Activated naive CD8-positive, alpha-beta T cell treated with anti-CD3 and anti-CD28 coated beads for 36 hours (primary cell): Measurements from ENCODE around the gene INTS1. TPM values are rescaled to one million over a fixed set of nuclear protein-coding genes. Genes with fewer than 3 reads are reported as not detected.

Source experiments
- DNase-seq: peaks from one replicate; pipeline ENCODE4 v3.0.0; 2021
- H3K27ac Mint-ChIP-seq: one replicate; pipeline ENCODE4 v1.8.0; 2022; ENCODE audit warnings: mild to moderate bottlenecking, moderate library complexity, mixed read lengths
- H3K27me3 Mint-ChIP-seq: one replicate; pipeline ENCODE4 v1.8.0; 2022; ENCODE audit warnings: mild to moderate bottlenecking, mixed read lengths
- H3K36me3 Mint-ChIP-seq: one replicate; pipeline ENCODE4 v1.8.0; 2021; ENCODE audit warnings: mild to moderate bottlenecking, mixed read lengths
- H3K4me1 Mint-ChIP-seq: one replicate; pipeline ENCODE4 v1.8.0; 2021; ENCODE audit warnings: mixed read lengths
- H3K4me3 Mint-ChIP-seq: one replicate; pipeline ENCODE4 v1.8.0; 2022; ENCODE audit warnings: mild to moderate bottlenecking, moderate library complexity, mixed read lengths
- H3K9me3 Mint-ChIP-seq: one replicate; pipeline ENCODE4 v1.8.0; 2022; ENCODE audit warnings: mixed read lengths
- total RNA-seq, 2 experiments: library from RNA; stranded (reverse); gene quantifications; one replicate each; pipeline ENCODE4 v1.2.3, GENCODE V29; 2021

The INTS1 gene
- total RNA-seq, 2 experiments from 2014 or later: 88.9 to 94.1 TPM

DNA sequence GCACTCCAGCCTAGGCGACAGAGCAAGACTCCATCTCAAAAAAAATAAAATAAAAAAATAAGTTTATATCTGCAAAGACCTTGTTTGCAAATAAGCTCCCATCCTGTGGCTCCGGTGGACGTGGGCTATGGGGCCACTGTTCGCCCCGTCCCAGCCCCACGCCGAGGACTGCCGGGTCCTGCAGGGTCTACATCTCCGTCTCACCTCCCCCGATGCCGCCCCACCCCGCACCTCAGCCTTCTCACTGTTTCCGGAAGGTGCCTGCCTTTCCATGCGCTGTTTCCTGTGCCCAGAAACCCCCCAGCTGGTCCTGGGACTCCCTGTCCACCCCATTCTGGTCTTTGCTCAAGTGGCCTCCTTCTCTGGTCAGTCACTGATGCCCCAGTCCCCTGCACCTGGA is 5.0 kb upstream of the INTS1 start:
- H3K4me3 Mint-ChIP-seq: no peak overlapping the region
- no peaks in the 10 kb centered on the region for H3K9me3 Mint-ChIP-seq
- peak overlapping the region; percentile 16 for H3K27ac Mint-ChIP-seq
- H3K36me3 Mint-ChIP-seq: peaks cover 5% of the 10 kb centered on the region
- no peak for DNase-seq
- H3K4me1 Mint-ChIP-seq: peaks cover 33% of the 10 kb centered on the region
- no peaks in the 10 kb centered on the region for H3K27me3 Mint-ChIP-seq

DNA sequence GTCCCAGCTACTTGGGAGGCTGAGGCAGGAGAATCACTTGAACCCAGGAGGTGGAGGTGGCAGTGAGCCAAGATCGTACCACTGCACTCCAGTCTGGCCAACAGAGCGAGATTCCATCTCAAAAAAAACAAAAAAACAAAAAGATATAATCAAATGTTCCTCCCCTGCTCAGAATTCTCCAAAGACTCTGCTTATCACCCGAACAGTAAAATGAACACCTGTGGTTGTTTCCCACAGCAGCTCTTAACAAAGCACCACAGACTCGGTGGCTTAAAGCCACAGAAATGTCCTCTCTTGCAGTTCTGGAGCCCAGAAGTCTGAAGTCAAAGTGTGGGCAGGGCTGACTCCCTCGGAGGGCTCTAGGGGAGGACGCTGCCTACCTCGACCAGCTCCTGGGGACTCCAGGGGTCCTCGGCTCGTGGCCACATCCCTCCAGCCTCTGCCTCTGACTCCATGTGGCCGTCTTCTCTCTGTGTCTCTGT is 4.1 kb upstream of the INTS1 start:
- Mint-ChIP-seq H3K9me3 (no peaks in the 10 kb centered on the region), H3K4me3 (no peak overlapping the region), H3K36me3 (peaks cover 5% of the 10 kb centered on the region), H3K4me1 (peaks cover 29% of the 10 kb centered on the region), H3K27ac (peak overlapping the region; percentile 65), H3K27me3 (no peaks in the 10 kb centered on the region)
- no peak for DNase-seq

DNA sequence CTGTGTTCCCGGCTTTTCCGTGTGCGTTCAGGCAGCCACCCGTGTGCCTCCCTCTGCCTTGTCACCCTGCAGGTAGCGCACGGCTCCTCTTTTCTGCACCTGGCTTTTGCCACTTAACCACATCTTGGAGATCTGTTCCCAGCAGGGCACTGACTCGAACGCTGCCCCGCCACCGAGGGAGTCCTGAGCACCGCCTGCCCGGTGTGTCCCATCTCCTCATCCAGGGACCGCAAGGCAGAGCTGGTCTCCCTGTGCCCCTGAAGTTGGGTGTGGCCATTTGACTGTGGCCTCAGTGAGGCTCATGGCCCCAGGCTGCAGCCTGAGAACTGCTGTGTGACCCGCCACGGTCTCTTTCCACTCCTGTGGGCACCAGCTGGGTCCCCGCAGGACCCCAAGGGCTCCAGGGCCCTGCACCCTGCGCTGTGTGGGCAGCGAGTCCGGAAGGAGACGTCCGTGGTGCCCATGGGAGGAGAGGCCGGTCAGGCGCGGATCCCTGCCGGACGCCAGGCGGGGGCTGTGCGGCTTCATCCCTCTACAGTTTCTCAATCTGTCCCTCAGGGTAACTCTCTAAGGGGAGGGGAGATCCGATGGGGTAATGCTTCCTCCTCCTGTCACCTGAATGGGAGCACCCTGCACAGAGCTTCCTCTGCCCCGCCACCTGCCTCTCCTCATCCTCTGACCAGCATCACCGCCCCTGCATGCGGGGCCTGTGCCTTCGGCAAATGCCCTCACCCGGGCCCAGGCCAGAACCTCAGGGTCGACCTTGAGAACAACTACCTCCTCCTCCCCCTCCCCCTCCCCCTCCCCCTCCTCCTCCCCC is 1.8 kb upstream of the INTS1 start:
- peaks cover 34% of the 10 kb centered on the region for H3K4me1 Mint-ChIP-seq
- peak; percentile 26 for DNase-seq
- peak overlapping the region; percentile 65 for H3K4me3 Mint-ChIP-seq
- H3K9me3 Mint-ChIP-seq: no peaks in the 10 kb centered on the region
- H3K27me3 Mint-ChIP-seq: no peaks in the 10 kb centered on the region
- H3K27ac Mint-ChIP-seq: peak overlapping the region; percentile 45
- H3K36me3 Mint-ChIP-seq: peaks cover 12% of the 10 kb centered on the region

DNA sequence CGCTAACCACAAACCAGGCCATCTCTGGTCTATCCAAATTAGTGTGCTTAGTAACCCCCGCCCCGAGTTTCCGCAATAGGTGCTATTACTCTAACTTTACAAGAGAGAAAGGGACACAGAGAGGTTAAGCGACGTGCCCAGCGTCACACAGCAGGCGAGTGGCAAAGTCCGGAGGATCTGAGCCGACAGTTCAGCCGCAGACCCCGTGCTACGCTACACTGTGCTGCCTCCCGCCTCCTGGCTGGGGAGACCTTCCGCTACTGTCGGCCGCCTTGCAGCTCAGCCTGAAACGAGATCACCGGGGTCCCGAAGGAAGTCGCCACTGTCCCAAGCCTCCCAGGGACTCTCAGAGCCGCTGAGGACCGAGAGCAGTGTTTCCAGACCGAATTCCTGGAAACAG is 799 bp downstream of the INTS1 start:
- peaks cover 10% of the 10 kb centered on the region for H3K36me3 Mint-ChIP-seq
- H3K27ac Mint-ChIP-seq: peak overlapping the region; percentile 34
- DNase-seq: no peak
- H3K9me3 Mint-ChIP-seq: no peaks in the 10 kb centered on the region
- H3K4me1 Mint-ChIP-seq: peaks cover 27% of the 10 kb centered on the region
- no peaks in the 10 kb centered on the region for H3K27me3 Mint-ChIP-seq
- H3K4me3 Mint-ChIP-seq: peak overlapping the region; percentile 85

DNA sequence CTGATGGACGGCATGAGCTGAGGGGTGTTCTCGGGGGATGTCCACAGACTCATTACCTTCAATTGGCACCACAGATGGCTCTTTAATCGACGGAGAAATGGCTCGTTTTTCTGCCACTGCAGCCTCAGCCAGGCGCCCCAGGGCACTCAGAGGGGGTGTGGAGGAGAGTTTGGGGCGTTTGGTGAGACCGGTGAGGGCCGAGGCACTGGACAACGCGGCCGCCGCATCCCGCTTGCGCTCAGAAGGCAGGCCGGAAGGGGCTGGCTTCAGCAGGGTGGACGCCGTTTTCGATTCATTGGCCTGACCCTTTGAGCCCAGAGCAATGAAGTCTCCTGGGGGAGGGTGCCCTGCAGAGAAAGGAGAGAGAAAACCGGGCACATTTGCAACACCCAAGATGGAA is 1.3 kb downstream of the INTS1 start:
- Mint-ChIP-seq H3K9me3 (no peaks in the 10 kb centered on the region), H3K27me3 (no peaks in the 10 kb centered on the region), H3K36me3 (peaks cover 8% of the 10 kb centered on the region), H3K4me3 (peak overlapping the region; percentile 85), H3K4me1 (peaks cover 25% of the 10 kb centered on the region), H3K27ac (peak overlapping the region; percentile 45)
- DNase-seq: no peak

DNA sequence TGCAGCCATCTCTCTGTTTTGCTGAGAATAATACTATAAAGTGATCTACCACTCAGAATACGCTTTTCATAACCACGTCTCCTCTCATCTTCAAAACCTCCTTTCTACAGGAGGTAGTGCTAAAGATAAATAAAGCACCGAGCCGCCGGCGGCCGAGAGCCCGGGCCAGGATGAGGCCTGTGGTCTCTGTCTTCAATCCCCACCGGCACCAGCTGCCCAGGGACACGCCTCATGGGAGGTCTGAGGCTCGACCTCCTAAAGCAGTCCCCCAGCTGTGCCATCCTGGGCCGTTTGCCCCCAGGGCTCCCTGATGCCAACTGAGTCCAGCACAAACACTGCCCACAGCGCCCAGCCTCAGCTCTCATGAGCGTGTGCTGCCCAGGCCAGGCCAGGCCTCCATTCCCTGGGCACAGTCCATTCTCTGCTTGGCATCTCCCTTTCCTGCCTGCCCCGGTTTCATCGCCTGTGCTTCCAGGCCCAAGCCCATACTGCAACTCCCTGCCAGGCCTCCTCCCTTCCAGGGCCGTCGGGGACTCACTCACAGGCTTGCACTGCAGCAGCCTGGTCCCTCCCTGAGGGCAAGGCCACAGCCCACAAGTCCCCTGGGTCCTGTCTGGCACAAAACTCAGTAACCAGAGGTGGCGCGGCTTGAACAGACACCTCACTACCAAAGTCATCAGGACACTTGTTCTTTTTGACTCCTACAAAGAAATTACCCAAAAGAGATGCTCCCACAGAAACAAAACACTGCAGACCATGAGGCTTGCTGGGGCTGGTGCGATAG is 2.5 kb downstream of the INTS1 start:
- DNase-seq: no peak
- peak overlapping the region; percentile 85 for H3K4me3 Mint-ChIP-seq
- H3K4me1 Mint-ChIP-seq: peaks cover 21% of the 10 kb centered on the region
- H3K27me3 Mint-ChIP-seq: no peaks in the 10 kb centered on the region
- no peak overlapping the region for H3K27ac Mint-ChIP-seq
- peaks cover 8% of the 10 kb centered on the region for H3K36me3 Mint-ChIP-seq
- H3K9me3 Mint-ChIP-seq: no peaks in the 10 kb centered on the region

DNA sequence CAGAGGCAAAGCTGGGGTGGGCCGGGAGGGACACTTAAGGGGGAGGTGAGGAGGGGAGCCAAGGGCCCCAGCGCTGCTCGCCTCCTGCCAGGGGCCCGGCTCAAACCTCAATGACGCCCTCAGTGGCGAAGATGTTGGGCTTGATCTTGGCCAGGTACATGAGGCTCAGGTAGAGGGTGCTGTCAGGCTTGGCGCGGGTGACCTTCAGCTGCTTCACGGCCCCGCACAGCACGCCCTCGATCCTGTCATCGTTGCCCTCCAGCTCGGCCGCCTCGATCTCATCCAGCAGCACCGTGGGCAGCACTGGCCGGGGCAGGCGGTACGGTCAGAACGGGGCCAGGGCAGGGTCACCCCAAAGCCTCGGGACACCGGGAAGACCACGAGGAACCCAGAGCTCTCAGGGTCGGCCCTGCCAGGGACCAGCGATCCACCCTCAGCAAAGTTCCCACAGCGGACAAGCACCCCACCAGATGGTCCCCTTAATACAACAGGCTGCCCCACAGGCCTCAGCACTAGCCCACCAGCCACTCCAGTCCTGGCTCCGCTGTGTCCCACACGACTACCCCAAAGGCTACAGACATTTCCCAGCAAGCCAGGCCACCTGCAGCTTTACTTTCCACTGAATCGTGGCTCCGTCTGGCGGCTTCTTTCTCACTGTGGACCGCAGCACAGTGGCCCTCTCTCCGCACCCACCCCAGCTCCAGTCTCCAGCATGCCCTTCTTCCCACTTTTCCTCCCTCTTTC is 4.0 kb downstream of the INTS1 start:
- Mint-ChIP-seq H3K27me3 (no peaks in the 10 kb centered on the region), H3K36me3 (peaks cover 8% of the 10 kb centered on the region), H3K4me3 (peak overlapping the region; percentile 14), H3K4me1 (peaks cover 17% of the 10 kb centered on the region), H3K27ac (no peak overlapping the region), H3K9me3 (no peaks in the 10 kb centered on the region)
- DNase-seq: no peak

DNA sequence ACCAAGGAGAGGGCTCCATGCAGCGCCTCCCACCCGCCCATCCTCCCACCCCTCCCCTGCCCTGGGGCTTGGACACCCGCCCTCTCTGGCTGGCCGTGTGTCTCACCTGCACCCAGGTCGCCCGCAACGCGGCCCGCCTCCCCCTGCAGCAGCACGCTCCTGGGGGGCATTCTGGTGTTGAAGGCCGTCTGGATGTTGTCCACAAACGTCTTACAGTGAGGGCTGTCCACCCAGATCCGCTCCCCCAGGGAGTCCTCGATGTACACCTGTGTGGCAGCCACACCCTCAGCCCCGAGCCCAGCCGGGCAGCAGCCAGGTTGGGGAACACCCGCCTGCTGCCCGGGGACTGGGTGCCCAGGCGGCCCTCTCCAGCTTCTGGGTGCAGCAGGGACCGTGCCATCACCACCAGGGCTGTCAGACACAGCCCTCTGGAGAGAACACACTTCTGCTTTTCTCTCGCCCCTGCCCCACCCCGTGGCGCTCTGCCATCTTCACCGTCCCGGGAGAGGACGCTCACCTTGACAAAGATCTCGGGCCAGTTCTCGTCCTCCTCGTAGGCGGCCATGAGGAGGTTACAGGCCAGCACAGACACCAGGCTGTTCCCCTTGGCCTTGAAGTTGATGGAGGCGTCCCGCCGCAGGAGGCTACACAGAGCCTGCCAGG is 4.7 kb downstream of the INTS1 start:
- Mint-ChIP-seq H3K4me1 (peaks cover 17% of the 10 kb centered on the region), H3K27me3 (no peaks in the 10 kb centered on the region), H3K4me3 (no peak overlapping the region), H3K27ac (no peak overlapping the region), H3K36me3 (peaks cover 8% of the 10 kb centered on the region), H3K9me3 (no peaks in the 10 kb centered on the region)
- no peak for DNase-seq

DNA sequence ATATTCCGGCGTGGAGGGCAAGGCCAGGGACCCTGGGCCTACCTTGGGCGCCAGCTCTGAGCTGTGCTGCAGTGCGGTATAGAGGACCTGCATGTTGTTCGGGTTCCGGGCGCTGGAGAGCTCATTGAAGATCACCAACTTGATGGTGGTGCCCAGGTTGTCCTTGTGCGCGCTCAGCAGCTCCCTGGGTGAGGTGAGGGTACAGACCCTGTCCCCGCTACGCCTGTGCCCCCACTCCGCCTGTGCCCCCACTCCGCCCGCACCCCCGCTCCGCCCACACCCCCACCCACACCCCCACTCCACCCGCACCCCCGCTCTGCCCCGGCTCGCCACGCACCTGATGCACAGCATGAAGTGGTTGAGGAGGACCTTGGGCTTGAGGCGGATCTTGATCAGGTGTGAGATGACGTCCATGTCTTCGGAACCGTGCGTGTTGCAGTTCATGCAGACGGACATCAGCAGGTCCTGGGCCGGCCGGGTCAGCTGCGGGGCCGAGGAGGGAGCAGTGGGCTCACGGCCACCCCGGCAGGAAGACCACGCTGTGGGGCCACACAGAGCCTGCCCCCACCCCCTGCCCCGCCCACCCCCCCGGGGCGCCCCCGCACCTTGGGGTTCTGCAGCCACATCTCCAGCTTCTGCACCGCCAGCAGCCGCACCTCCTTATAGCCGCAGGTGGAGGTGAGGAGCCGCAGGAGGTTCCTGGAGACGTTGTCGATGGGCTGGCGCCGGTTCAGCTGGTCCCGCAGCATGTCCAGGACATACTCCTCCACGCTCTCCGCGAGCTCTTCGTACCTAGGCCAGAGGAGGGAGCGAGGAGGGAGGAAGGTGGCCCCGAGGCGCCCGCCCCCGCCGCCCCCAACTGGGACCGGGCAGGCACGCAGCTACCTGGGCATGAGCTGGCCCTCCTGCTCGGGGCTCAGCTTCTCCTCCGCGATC is 5.6 kb downstream of the INTS1 start:
- no peak overlapping the region for H3K4me3 Mint-ChIP-seq
- H3K27ac Mint-ChIP-seq: no peak overlapping the region
- no peaks in the 10 kb centered on the region for H3K27me3 Mint-ChIP-seq
- H3K4me1 Mint-ChIP-seq: peaks cover 17% of the 10 kb centered on the region
- no peak for DNase-seq
- H3K36me3 Mint-ChIP-seq: peaks cover 8% of the 10 kb centered on the region
- H3K9me3 Mint-ChIP-seq: no peaks in the 10 kb centered on the region

DNA sequence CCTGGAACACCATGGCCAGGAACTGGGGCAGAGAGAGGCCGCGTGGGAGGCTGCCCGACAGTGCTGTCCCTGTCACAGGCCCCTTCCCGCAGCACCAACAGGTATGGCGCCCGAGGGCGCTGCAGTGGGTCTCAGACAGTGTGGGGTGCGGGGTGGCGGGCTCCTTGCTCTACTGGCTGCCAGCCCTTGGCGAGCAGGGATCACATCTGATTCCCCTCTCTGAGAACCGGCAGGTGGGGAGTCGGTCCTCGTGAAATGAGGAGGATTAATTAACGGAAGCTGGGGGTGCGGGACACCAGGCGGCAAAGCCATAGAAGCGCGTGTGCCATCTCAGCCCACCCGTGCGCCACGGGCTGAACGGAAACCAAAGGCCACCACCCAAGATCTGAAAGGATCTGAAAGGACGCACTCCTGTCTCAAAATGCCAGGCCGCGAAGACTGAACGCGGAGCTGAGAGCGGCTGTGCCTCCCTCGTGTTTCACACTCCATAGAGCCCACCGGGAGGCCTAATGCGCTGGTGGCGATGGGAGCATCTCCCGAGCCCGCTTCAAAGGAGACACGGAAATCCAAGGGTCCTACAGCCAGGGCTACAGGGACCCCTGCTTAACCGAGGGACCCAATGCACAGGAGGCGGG is 6.8 kb downstream of the INTS1 start:
- H3K4me3 Mint-ChIP-seq: no peak overlapping the region
- H3K4me1 Mint-ChIP-seq: peaks cover 10% of the 10 kb centered on the region
- peaks cover 5% of the 10 kb centered on the region for H3K36me3 Mint-ChIP-seq
- no peaks in the 10 kb centered on the region for H3K9me3 Mint-ChIP-seq
- H3K27ac Mint-ChIP-seq: no peak overlapping the region
- no peak for DNase-seq
- no peaks in the 10 kb centered on the region for H3K27me3 Mint-ChIP-seq

DNA sequence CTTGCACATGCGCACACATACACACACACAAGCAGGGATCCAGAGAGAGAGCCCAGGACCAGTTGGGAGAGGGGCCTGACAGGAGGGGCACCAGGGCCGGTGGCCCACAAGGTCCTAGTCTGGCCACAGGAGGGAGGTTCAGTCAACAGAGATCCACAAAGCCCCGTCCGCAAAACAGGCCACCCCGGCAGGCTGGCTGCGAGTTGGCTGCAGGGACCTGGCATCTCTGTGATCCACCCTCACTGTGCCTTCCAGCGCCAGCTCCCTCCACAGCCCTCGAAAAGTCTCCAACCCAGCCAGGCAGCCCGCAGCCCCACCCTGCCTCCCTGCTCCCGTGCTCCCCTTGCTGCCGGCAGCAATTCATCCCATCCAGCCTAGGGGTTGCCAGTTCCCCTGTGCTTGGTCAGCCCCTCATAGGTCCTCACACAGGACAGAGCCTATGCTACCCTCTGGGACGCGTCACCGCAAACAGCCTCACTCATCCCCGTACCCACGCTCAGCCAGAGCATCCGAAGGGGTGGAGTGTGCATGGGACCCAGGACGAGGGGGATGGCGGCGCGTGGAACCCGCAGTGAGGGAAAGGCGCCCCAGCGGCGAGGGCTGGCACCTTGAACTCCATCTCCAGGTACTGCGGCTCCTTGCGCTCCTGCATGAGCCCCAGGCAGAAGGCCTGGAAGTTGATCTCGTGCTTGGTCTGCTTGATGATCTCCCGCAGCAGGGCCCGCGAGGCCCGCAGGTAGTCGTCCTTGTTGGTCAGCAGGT is 7.5 kb downstream of the INTS1 start:
- Mint-ChIP-seq H3K4me3 (no peak overlapping the region), H3K9me3 (no peaks in the 10 kb centered on the region), H3K27me3 (no peaks in the 10 kb centered on the region), H3K36me3 (peaks cover 4% of the 10 kb centered on the region), H3K27ac (no peak overlapping the region), H3K4me1 (peaks cover 3% of the 10 kb centered on the region)
- no peak for DNase-seq

DNA sequence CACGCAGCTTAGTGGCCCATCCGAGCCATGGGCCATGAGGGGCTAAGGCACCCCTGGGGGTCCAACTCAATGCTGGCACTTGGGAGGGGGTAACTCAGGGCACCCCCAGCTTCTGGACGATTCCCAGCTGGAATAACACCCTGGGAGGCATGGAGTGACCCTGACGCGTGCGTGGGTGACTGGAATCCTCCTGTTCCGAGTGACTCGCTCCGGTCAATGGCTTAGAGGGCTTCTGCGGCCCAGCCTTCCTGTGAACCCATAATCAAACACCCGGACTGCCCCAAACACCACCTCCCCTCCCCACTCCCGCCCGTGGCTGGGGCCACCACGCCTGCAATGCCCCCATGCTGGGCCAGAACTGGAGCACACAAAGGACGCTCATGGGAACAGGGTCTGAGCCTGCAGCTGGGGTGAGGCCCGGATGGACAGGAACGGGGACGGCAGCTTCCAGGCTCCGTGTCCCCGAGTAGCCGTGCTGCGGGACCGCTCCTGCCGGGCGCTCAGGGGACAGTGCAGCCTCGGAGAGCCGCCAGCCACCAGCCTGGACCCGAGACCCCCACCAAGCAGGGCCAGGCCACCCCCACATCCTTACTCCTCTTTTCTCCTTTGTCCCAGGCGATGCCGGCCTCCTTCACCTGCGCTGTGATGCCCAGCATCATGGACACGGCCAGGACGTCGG is 8.5 kb downstream of the INTS1 start:
- no peaks in the 10 kb centered on the region for H3K4me1 Mint-ChIP-seq
- H3K27me3 Mint-ChIP-seq: no peaks in the 10 kb centered on the region
- H3K36me3 Mint-ChIP-seq: peaks cover 4% of the 10 kb centered on the region
- H3K4me3 Mint-ChIP-seq: no peak overlapping the region
- DNase-seq: no peak
- no peak overlapping the region for H3K27ac Mint-ChIP-seq
- H3K9me3 Mint-ChIP-seq: no peaks in the 10 kb centered on the region
